GM12801 (cell line): Measurements from ENCODE around the gene RFX3.

ENCODE experiments used
- CTCF ChIP-seq: IDR thresholded peaks from one replicate; pipeline ENCODE4 v1.5.1; 2011; ENCODE audit warnings: control low read depth; ENCODE audit not compliant: insufficient read length; ENCODE audit errors: extremely low read depth

RFX3 gene

DNA sequence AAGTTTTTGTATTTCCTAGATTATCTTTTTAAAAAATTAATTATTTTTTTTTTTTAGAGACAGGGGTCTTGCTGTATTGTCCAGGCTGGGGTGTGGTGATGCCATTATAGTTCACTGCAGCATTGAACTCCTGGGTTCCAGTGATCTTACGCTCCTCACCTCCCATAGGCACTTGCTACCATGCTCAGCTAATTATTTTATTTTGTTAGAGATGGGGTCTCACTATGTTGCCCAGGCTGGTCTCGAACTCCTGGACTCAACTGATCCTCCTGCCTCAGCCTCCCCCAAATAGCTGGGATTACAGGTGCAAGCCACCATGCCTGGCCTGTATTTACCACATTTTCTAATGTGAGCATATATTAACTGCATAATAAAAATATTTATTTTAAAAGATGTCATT lies 274.5 kb downstream of the RFX3 start:
- no peak for TF ChIP-seq CTCF

DNA sequence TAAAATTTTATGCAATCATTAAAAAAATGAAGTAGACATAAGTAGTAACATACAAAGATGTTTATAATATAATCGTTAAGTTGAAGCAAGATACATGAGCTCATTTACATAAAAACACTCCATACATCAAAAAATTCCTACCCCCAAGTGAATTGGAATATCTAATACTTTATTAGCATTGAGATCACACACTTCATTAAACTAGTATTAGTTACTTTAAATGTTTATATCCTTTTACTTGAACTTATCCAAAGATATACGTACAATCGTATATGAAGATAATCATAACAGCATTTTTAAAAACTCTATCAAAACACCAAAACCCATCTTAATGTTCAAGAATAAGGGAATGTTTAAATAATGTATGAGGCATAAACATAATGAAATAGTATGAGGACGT lies 275.1 kb downstream of the RFX3 start:
- TF ChIP-seq CTCF: no peak

DNA sequence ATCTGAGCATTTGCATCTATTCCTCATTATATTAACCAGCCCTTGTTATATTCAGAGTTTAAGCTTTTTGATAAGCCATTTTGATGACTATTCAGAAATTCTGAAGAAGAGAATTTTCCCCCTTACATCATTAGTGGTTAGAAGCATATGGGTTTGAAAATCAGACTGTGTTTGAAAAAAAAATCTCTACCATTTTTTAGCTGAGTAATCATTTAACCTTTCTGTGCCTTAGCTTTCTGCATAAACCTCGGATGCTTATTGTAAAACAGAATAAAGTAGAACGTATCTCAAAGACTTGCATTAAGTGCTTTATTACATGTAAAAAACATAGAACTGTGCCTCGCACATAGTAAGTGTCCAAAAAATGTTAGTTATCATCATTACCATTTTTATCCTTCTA lies 278.6 kb downstream of the RFX3 start:
- no peak for TF ChIP-seq CTCF

DNA sequence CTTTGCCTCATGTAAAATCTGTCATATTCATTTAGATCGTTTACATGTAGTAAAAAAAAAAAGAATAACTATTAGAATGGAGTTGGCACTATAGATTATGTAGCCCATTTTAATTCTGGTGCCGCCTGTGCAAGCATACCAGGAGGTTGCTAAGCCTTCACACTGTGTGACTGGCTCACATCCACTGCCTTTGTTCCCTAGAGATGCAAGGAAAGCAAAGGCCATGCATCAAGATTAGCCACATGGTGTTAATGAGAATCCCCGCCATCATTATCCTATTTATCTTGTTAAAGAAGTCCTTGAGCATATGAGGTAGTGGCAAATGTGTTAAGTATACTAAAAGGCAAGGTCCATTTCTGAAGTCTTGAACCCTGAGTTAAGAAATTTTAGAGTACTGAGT lies 279.6 kb downstream of the RFX3 start:
- no peak for TF ChIP-seq CTCF

DNA sequence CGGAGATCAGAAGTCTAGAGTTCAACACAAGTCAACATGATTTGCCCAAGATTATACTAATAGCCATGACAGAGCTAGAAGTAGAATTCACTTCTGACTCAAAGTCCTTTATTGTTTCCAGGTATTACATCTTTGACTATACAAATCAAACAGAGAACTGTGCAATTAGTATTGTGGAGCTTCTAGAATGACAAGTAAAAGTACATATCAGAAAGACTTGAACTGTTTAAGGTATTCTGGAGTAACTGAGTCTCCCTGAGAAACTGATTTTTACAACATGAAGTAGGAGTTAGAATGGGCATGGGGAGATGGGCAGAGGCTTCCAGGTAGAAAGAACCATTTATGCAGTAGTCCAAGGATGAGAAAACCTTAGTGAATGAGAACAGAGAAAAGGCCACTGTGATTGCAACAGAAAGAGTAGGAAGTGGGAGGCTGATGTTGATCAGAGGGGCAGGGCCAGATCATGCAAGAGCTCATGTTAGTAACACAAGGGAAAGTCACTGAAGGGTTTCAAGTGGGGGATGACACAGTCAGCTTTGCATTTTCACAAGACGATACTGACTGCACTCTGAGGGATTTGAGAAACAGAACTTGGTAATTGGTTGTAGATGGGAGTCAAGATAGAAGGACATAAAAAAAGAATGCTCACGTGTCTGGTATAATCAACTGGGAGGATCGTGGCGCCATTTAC lies 280.7 kb downstream of the RFX3 start:
- TF ChIP-seq CTCF: no peak

- TF ChIP-seq CTCF: no peak
Measured at GRCh38 chr9:3243683-3244082, 282.1 kb downstream of the RFX3 start.

DNA sequence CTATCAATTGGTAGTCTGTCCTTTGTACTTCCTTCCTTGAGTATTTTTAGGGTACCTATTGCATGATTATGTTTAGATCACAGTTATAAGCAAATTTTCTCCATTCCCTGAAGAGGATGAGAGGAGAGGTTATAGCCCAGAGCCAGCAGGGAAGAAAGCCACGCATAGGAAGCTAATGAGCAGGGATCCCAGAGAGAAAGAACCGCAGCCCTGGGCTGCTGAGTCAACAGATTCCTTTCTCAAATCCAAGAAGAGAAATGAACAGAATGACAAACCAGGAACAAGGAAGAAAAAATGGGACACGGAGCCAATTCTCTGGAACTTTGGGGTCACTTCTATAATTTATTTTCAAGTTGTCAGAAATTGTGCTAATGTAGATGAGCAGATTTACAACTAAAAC lies 284.5 kb downstream of the RFX3 start:
- no peak for TF ChIP-seq CTCF
